GM18861 (cell line): ENCODE data around the gene PLB1.
A peak's percentile ranks its signal among the peaks of the same experiment; 100 is the strongest.

Experiments
- ATAC-seq: cut with Tn5 transposase; IDR thresholded peaks from one replicate; pipeline ENCODE4 v1.9.1; 2021; ENCODE audit not compliant: unreplicated experiment

The PLB1 gene

GRCh38 chr2:28589746-28590463 is 94.0 kb downstream of the PLB1 start:
- ATAC-seq: no peak

- ATAC-seq: no peak
Measured at GRCh38 chr2:28590496-28591301, 94.8 kb downstream of the PLB1 start.

- ATAC-seq: no peak
Measured at GRCh38 chr2:28591711-28592335, 96.0 kb downstream of the PLB1 start.

GRCh38 chr2:28592481-28592880 is 96.6 kb downstream of the PLB1 start:
- ATAC-seq: no peak

- ATAC-seq: no peak
Measured at GRCh38 chr2:28593160-28593755, 97.4 kb downstream of the PLB1 start.

GRCh38 chr2:28594000-28594331 is 98.1 kb downstream of the PLB1 start:
- ATAC-seq: no peak

- ATAC-seq: peak; percentile 57
Measured at GRCh38 chr2:28594332-28595108, 98.7 kb downstream of the PLB1 start.

GRCh38 chr2:28595323-28595722 is 99.5 kb downstream of the PLB1 start:
- ATAC-seq: no peak

GRCh38 chr2:28598484-28598883 is 102.6 kb downstream of the PLB1 start:
- ATAC-seq: no peak

GRCh38 chr2:28600181-28600580 is 104.3 kb downstream of the PLB1 start:
- ATAC-seq: no peak

- no peak for ATAC-seq
Measured at GRCh38 chr2:28601616-28602015, 105.8 kb downstream of the PLB1 start.

GRCh38 chr2:28602136-28602660 is 106.3 kb downstream of the PLB1 start:
- ATAC-seq: no peak

GRCh38 chr2:28602751-28603639 is 107.1 kb downstream of the PLB1 start:
- ATAC-seq: no peak

GRCh38 chr2:28603821-28604220 is 108.0 kb downstream of the PLB1 start:
- no peak for ATAC-seq

- ATAC-seq: no peak
Measured at GRCh38 chr2:28604284-28604843, 108.5 kb downstream of the PLB1 start.

GRCh38 chr2:28606986-28607441 is 111.2 kb downstream of the PLB1 start:
- ATAC-seq: no peak

- no peak for ATAC-seq
Measured at GRCh38 chr2:28607730-28608499, 112.1 kb downstream of the PLB1 start.
